Neural crest cell (in vitro differentiated cells): ENCODE measurements around the gene SYDE1. TPM values are rescaled to one million over a fixed set of nuclear protein-coding genes. Genes with fewer than 3 reads are reported as not detected.

ENCODE experiments used
- DNase-seq: peaks from one replicate; pipeline ENCODE4 v3.0.0; 2021; ENCODE audit warnings: low read depth, mixed read lengths, low spot score
- H3K27ac Mint-ChIP-seq: one replicate; pipeline ENCODE4 v1.8.0; 2021; ENCODE audit warnings: mild to moderate bottlenecking, mixed read lengths; ENCODE audit not compliant: unreplicated experiment
- H3K27me3 Mint-ChIP-seq: 2 replicates; pipeline ENCODE4 v1.8.0; 2021; ENCODE audit warnings: low read depth, mild to moderate bottlenecking, mixed read lengths
- H3K36me3 Mint-ChIP-seq: 2 replicates; pipeline ENCODE4 v1.8.0; 2021; ENCODE audit warnings: low read depth, mild to moderate bottlenecking, mixed read lengths
- H3K4me1 Mint-ChIP-seq: 2 replicates; pipeline ENCODE4 v1.8.0; 2021; ENCODE audit warnings: mixed read lengths
- H3K4me3 Mint-ChIP-seq: one replicate; pipeline ENCODE4 v1.8.0; 2021; ENCODE audit warnings: mild to moderate bottlenecking, mixed read lengths
- H3K9me3 Mint-ChIP-seq: 2 replicates; pipeline ENCODE4 v1.8.0; 2021; ENCODE audit warnings: mixed read lengths
- total RNA-seq: library from RNA; stranded (reverse); gene quantifications from 2 replicates; pipeline ENCODE4 v1.2.1, GENCODE V29; 2021
- TF ChIP-seq, protein P1 (sequence below): fragments of 200-600 bp; sonication (generic); conservative IDR thresholded peaks from 2 replicates; pipeline ENCODE4 v1.5.0; 2021; ENCODE audit warnings: antibody characterized with exemption, mild to moderate bottlenecking

The SYDE1 gene
- total RNA-seq, 1 donor from 2014 or later: 24.7 TPM

- no peak for DNase-seq
- Mint-ChIP-seq H3K9me3 (peaks cover 12% of the 10 kb centered on the region), H3K36me3 (no peaks in the 10 kb centered on the region), H3K27ac (no peak overlapping the region), H3K4me1 (no peaks in the 10 kb centered on the region), H3K4me3 (no peak overlapping the region), H3K27me3 (peaks cover 18% of the 10 kb centered on the region)
- TF ChIP-seq, protein P1, sequence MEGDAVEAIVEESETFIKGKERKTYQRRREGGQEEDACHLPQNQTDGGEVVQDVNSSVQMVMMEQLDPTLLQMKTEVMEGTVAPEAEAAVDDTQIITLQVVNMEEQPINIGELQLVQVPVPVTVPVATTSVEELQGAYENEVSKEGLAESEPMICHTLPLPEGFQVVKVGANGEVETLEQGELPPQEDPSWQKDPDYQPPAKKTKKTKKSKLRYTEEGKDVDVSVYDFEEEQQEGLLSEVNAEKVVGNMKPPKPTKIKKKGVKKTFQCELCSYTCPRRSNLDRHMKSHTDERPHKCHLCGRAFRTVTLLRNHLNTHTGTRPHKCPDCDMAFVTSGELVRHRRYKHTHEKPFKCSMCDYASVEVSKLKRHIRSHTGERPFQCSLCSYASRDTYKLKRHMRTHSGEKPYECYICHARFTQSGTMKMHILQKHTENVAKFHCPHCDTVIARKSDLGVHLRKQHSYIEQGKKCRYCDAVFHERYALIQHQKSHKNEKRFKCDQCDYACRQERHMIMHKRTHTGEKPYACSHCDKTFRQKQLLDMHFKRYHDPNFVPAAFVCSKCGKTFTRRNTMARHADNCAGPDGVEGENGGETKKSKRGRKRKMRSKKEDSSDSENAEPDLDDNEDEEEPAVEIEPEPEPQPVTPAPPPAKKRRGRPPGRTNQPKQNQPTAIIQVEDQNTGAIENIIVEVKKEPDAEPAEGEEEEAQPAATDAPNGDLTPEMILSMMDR: no peak
These were observed 29.2 kb downstream of the SYDE1 start for GRCh38 chr19:15136234-15136954.

- Mint-ChIP-seq H3K36me3 (no peaks in the 10 kb centered on the region), H3K4me3 (no peak overlapping the region), H3K4me1 (no peaks in the 10 kb centered on the region), H3K27me3 (peaks cover 22% of the 10 kb centered on the region), H3K9me3 (peaks cover 12% of the 10 kb centered on the region), H3K27ac (no peak overlapping the region)
- TF ChIP-seq, protein P1: no peak
- DNase-seq: no peak
These were observed 30.6 kb downstream of the SYDE1 start for GRCh38 chr19:15137777-15138176.

DNA sequence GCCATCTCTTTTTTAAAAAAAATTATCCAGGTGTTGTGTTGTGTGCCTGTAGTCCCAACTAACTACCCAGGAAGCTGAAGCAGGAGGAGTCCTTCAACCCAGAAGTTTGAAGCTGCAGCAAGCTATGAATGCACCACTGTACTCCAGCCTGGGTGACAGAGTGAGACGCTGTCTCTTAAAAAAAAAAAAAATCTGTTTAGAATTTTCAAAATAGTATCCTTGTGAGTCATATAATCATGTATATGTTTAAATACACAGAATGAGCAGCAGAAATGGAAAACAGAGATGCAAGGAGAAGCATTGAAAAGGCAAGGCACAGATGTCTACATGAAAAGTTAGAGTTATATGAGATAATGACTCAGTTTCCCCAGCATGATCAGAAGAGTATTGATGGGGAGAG, 31.2 kb downstream of the SYDE1 start:
- H3K9me3 Mint-ChIP-seq: peaks cover 12% of the 10 kb centered on the region
- H3K4me1 Mint-ChIP-seq: no peaks in the 10 kb centered on the region
- TF ChIP-seq, protein P1: no peak
- no peak overlapping the region for H3K4me3 Mint-ChIP-seq
- H3K27ac Mint-ChIP-seq: no peak overlapping the region
- no peak for DNase-seq
- H3K36me3 Mint-ChIP-seq: no peaks in the 10 kb centered on the region
- peaks cover 22% of the 10 kb centered on the region for H3K27me3 Mint-ChIP-seq

GRCh38 chr19:15141143-15141542, 33.9 kb downstream of the SYDE1 start:
- no peak for DNase-seq
- TF ChIP-seq, protein P1: no peak
- Mint-ChIP-seq H3K4me1 (no peaks in the 10 kb centered on the region), H3K9me3 (peaks cover 12% of the 10 kb centered on the region), H3K27ac (no peak overlapping the region), H3K36me3 (no peaks in the 10 kb centered on the region), H3K4me3 (no peak overlapping the region), H3K27me3 (peaks cover 22% of the 10 kb centered on the region)

- TF ChIP-seq, protein P1: no peak
These were observed 35.1 kb downstream of the SYDE1 start for GRCh38 chr19:15142313-15142712.

More at GRCh38 chr19:15142313-15142712, 35.1 kb downstream of the SYDE1 start:
- Mint-ChIP-seq H3K9me3 (peaks cover 12% of the 10 kb centered on the region), H3K27me3 (peaks cover 15% of the 10 kb centered on the region), H3K36me3 (no peaks in the 10 kb centered on the region), H3K27ac (no peak overlapping the region), H3K4me1 (no peaks in the 10 kb centered on the region), H3K4me3 (no peak overlapping the region)
- no peak for DNase-seq
